Neural cell (in vitro differentiated cells): Measurements from ENCODE around the gene HIPK4. TPM values are rescaled to one million over a fixed set of nuclear protein-coding genes. Genes with fewer than 3 reads are reported as not detected.

Experiments used
- H2AFZ ChIP-seq: fragments of 200-600, 300-800 bp; sonication (generic), shearing (Covaris generic); 2 replicates; pipeline ENCODE4 v1.6.0; 2014; ENCODE audit warnings: low read depth, mild to moderate bottlenecking, antibody characterized with exemption, low read length, moderate library complexity
- H3F3A ChIP-seq: fragments of 200-600 bp; shearing (Covaris generic); 2 replicates; pipeline ENCODE4 v1.6.1; 2016; ENCODE audit warnings: mild to moderate bottlenecking, moderate library complexity, mixed read lengths, antibody characterized with exemption, low read length; ENCODE audit not compliant: insufficient read depth, poor library complexity, severe bottlenecking
- H3K27ac ChIP-seq: fragments of 200-600, 300-800 bp; sonication (generic), shearing (Covaris generic); 2 replicates; pipeline ENCODE4 v1.5.1; 2014; ENCODE audit warnings: mild to moderate bottlenecking, low read length, moderate library complexity
- H3K27me3 ChIP-seq: fragments of 300-800, 200-600 bp; sonication (generic), shearing (Covaris generic); 2 replicates; pipeline ENCODE4 v1.6.0; 2014; ENCODE audit warnings: mild to moderate bottlenecking, low read depth, low read length, moderate library complexity; ENCODE audit not compliant: insufficient read depth
- H3K36me3 ChIP-seq: fragments of 300-800, 200-600 bp; sonication (generic), shearing (Covaris generic); 2 replicates; pipeline ENCODE4 v1.5.1; 2014; ENCODE audit warnings: mild to moderate bottlenecking, antibody characterized with exemption, low read length, moderate library complexity; ENCODE audit not compliant: insufficient read depth
- H3K4me2 ChIP-seq: fragments of 300-800, 200-600 bp; sonication (generic), shearing (Covaris generic); 2 replicates; pipeline ENCODE4 v1.6.0; 2014; ENCODE audit warnings: mild to moderate bottlenecking, low read length
- H3K4me3 ChIP-seq: fragments of 300-800, 200-600 bp; sonication (generic), shearing (Covaris generic); 2 replicates; pipeline ENCODE4 v1.5.1; 2014; ENCODE audit warnings: mild to moderate bottlenecking, low read length, moderate library complexity
- H3K79me2 ChIP-seq: fragments of 200-600 bp; shearing (Covaris generic); replicated peaks from 2 replicates; pipeline ENCODE4 v1.6.0; 2014; ENCODE audit warnings: mild to moderate bottlenecking, low read length, moderate library complexity; ENCODE audit not compliant: insufficient read depth
- H3K9ac ChIP-seq: fragments of 300-800, 200-600 bp; sonication (generic), shearing (Covaris generic); 2 replicates; pipeline ENCODE4 v1.6.1; 2016; ENCODE audit warnings: mild to moderate bottlenecking, low read length, mixed read lengths
- H3K9me2 ChIP-seq: fragments of 200-600 bp; shearing (Covaris generic); 2 replicates; pipeline ENCODE4 v1.6.1; 2016; ENCODE audit warnings: mild to moderate bottlenecking, low read length, mixed read lengths; ENCODE audit not compliant: insufficient read depth
- H3K9me3 ChIP-seq: fragments of 200-600, 300-800 bp; sonication (generic), shearing (Covaris generic); 2 replicates; pipeline ENCODE4 v1.6.1; 2016; ENCODE audit warnings: mild to moderate bottlenecking, mixed run types, low read length, moderate library complexity, mixed read lengths
- H4K20me1 ChIP-seq: fragments of 200-600 bp; shearing (Covaris generic); 2 replicates; pipeline ENCODE4 v1.6.1; 2016; ENCODE audit warnings: mild to moderate bottlenecking, mixed run types; ENCODE audit not compliant: insufficient read depth
- CTCF ChIP-seq: fragments of 450-650 bp; IDR thresholded peaks from 2 replicates; pipeline ENCODE4 v1.5.1; 2014; ENCODE audit warnings: antibody characterized with exemption, mild to moderate bottlenecking, moderate library complexity; ENCODE audit not compliant: poor library complexity, severe bottlenecking
- EP300 ChIP-seq: fragments of 450-650 bp; conservative IDR thresholded peaks from 2 replicates; pipeline ENCODE4 v1.6.1; 2014; ENCODE audit warnings: antibody characterized with exemption, mild to moderate bottlenecking, moderate library complexity; ENCODE audit not compliant: poor library complexity, severe bottlenecking
- EZH2 ChIP-seq: fragments of 200-600, 300-800 bp; shearing (Covaris generic), sonication (generic); IDR thresholded peaks from 2 replicates; pipeline ENCODE4 v1.6.1; 2014; ENCODE audit warnings: antibody characterized with exemption, low read length, borderline replicate concordance, mild to moderate bottlenecking; ENCODE audit not compliant: insufficient read depth, poor library complexity, severe bottlenecking
- MXI1 ChIP-seq: fragments of 450-650 bp; conservative IDR thresholded peaks from 2 replicates; pipeline ENCODE4 v1.6.1; 2014; ENCODE audit warnings: antibody characterized with exemption, mild to moderate bottlenecking; ENCODE audit not compliant: poor library complexity, severe bottlenecking
- POLR2AphosphoS5 ChIP-seq: IDR thresholded peaks from 2 replicates; pipeline ENCODE4 v1.6.1; 2012
- RAD21 ChIP-seq: fragments of 450-650 bp; conservative IDR thresholded peaks from 2 replicates; pipeline ENCODE4 v1.6.1; 2014; ENCODE audit warnings: antibody characterized with exemption, mild to moderate bottlenecking, moderate library complexity
- REST ChIP-seq: IDR thresholded peaks from 2 replicates; pipeline ENCODE4 v1.6.1; 2012; ENCODE audit warnings: borderline replicate concordance
- SMC3 ChIP-seq: fragments of 450-650 bp; conservative IDR thresholded peaks from 2 replicates; pipeline ENCODE4 v1.6.1; 2014; ENCODE audit warnings: antibody characterized with exemption, mild to moderate bottlenecking, moderate library complexity; ENCODE audit not compliant: poor library complexity
- TAF1 ChIP-seq: IDR thresholded peaks from 2 replicates; pipeline ENCODE4 v1.6.1; 2012; ENCODE audit warnings: low read depth
- polyA plus RNA-seq: library from polyadenylated mRNA; depleted of rRNA; stranded (reverse); fragments of >200 nt; gene quantifications from 2 replicates; pipeline ENCODE4 v1.2.3, GENCODE V29; 2014

Gene HIPK4
- polyA plus RNA-seq, 1 donor from 2014 or later, result not detected

GRCh38 chr19:40425450-40426287 lies 35.7 kb upstream of the HIPK4 start, which contains the start of gene SERTAD1:
Gene SERTAD1 (minus strand): TSS chr19:40425992. CDS start chr19:40423546, 2,446 bp downstream.
- Histone ChIP-seq H2AFZ (peak within 1 kb of the TSS; percentile 45), H3K79me2 (no peaks in the 10 kb centered on the region), H3K9ac (peak within 1 kb of the TSS; percentile 76), H3K27me3 (no peaks in the 10 kb centered on the region), H3K4me3 (peak within 1 kb of the TSS; percentile 85), H3K36me3 (no peaks in the 10 kb centered on the region), H3F3A (no peaks in the 10 kb centered on the region), H3K4me2 (peak within 1 kb of the TSS; percentile 61), H3K9me2 (no peaks in the 10 kb centered on the region), H3K9me3 (no peaks in the 10 kb centered on the region), H3K27ac (peak within 1 kb of the TSS; percentile 81), H4K20me1 (no peaks in the 10 kb centered on the region)
- TF ChIP-seq SMC3, result peak; percentile 57
- TF ChIP-seq MXI1, result peak; percentile 63
- TF ChIP-seq TAF1, result no peak
- peak; percentile 33 for TF ChIP-seq REST
- TF ChIP-seq POLR2AphosphoS5, result peak; percentile 81
- TF ChIP-seq EZH2, result no peak
- peak; percentile 53 for TF ChIP-seq EP300
- TF ChIP-seq RAD21, result peak; percentile 34
- peak; percentile 80 for TF ChIP-seq CTCF

GRCh38 chr19:40424637-40425449 lies 34.9 kb upstream of the HIPK4 start:
- Histone ChIP-seq H3K4me2 (peak overlapping the region; percentile 44), H3K27me3 (no peaks in the 10 kb centered on the region), H3K79me2 (no peaks in the 10 kb centered on the region), H3K9me2 (no peaks in the 10 kb centered on the region), H4K20me1 (no peaks in the 10 kb centered on the region), H3F3A (no peaks in the 10 kb centered on the region), H3K27ac (peak overlapping the region; percentile 81), H3K36me3 (no peaks in the 10 kb centered on the region), H2AFZ (peak overlapping the region; percentile 45), H3K4me3 (peak overlapping the region; percentile 85), H3K9me3 (no peaks in the 10 kb centered on the region), H3K9ac (peak overlapping the region; percentile 76)
- no peak for TF ChIP-seq CTCF
- no peak for TF ChIP-seq EP300
- TF ChIP-seq REST, result no peak
- TF ChIP-seq SMC3, result no peak
- no peak for TF ChIP-seq TAF1
- TF ChIP-seq POLR2AphosphoS5, result no peak
- no peak for TF ChIP-seq RAD21
- no peak for TF ChIP-seq EZH2
- TF ChIP-seq MXI1, result no peak
